Neural progenitor cell (in vitro differentiated cells): ENCODE results near the gene CALN1.

Source experiments
- CTCF ChIP-seq: fragments of 200-600 bp; sonication (generic); IDR thresholded peaks from 2 replicates; pipeline ENCODE4 v1.5.1; 2017; ENCODE audit warnings: antibody characterized with exemption, mild to moderate bottlenecking
- EZH2phosphoT487 ChIP-seq: fragments of 200-600 bp; sonication (generic); IDR thresholded peaks from 2 replicates; pipeline ENCODE4 v1.6.1; 2017; ENCODE audit warnings: antibody characterized with exemption

GRCh38 chr7:72437610-72438009 is 25.5 kb upstream of the CALN1 start:
- TF ChIP-seq CTCF, result no peak
- TF ChIP-seq EZH2phosphoT487, result no peak
